ENCODE data around the gene ARMC6.

Gene ARMC6

DNA sequence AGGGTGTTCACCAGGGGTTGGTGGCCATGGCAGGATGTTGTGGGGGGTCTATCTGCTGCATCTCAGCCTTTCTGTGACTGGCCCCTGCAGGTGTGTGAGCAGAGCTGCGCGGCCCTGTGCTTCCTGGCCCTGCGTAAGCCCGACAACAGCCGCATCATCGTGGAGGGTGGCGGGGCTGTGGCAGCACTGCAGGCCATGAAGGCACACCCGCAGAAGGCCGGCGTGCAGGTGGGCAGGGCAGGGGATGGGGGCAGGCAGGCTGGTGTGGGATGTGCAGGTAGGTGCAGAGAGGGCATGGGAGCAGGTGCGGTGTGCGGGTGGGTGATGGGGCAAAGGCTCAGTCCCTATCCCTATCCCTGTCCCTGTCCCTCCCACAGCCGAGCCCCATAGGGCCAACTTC is 22.3 kb downstream of the ARMC6 start:
- no peak for DNase-seq

- DNase-seq = no peak
These were observed 23.4 kb downstream of the ARMC6 start for GRCh38 chr19:19056636-19057275.

- DNase-seq = no peak
These were observed 23.9 kb downstream of the ARMC6 start for GRCh38 chr19:19057317-19057716.

GRCh38 chr19:19057720-19058119 is 24.3 kb downstream of the ARMC6 start:
- no peak for DNase-seq

DNA sequence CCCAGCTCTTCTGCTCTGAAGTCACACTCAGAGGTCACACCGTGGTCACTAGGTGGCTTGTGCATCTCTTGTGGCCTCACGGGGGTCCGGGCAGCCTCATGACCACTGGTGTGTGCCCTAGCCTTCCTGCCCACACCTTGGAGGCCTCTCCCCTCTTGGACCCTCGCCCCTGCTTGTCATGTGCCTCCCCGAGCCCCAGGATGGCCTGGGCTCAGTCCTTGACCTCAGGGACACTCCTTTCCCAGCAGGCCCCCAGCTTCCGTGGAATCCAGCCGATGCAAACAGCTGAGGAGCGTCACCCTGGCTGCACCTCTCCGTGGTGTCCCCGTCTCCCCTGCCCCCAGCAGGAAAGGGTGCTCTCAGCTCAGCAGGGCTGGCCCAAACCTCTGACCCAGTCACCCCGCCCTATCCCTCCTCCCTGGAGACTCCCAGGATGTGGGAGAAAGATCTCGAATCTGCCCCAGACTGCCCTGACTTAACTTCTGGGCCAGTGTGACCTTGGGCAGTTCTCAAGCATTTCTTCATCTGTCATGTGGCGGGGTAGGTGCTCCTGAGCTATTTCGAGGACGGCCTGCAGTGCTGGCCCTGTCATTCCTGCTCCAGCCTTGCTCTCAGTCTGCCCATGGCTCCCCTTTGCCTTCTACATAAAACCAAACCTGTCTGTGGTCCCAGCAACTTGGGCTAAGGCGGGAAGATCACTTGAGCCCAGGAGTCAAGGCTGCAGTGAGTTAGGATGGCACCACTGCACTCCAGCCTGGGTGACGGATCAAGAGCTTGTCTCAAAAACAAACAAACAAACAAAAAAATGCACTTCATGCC is 25.8 kb downstream of the ARMC6 start:
- no peak for DNase-seq

- peak; percentile 57 for DNase-seq
These were observed 26.6 kb downstream of the ARMC6 start for GRCh38 chr19:19059837-19060611.

- DNase-seq = peak; percentile 79
These were observed 28.1 kb downstream of the ARMC6 start for GRCh38 chr19:19061506-19061905.

DNA sequence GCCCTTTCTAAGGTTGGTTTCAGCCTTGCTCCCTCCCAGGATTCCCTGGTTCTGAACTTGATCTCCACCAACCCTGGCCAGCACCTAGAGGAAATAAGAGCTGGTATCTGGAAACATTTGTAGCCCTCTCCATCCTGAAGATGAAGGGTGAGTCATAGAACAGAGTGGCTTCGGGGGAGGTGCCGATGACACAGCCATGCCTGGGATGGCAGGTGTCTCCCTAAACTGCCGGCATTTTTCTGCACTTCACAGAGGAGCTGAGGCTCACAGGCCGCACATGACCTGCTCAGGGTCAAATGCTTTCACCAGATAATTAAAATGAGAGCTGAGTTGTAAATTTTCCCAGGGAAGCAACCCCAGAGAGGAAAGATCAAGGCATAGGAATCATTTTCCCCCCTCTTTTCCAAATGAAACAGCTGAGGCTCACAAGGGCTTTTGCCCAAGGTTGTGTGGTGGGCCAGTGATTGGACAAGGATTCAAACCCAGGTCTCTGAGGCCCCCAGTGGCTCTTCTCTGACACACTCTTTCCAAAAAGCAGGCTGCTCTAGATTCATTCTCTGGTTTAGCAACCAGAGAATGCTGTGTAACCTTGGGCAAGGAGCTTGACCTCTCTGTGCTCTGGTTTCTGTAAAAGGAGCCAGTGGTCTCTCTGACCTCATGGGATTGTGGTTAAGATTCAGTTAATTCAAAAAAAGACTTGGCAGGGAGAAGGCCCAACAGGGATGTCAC is 29.2 kb downstream of the ARMC6 start:
- DNase-seq = no peak

GRCh38 chr19:19063183-19064097 is 30.0 kb downstream of the ARMC6 start, which contains the start of gene SLC25A42:
Gene SLC25A42 (plus strand): TSS chr19:19063994. CDS start chr19:19096125, 32,131 bp downstream.
- peak; percentile 99 for DNase-seq

- DNase-seq = no peak
These were observed 30.8 kb downstream of the ARMC6 start for GRCh38 chr19:19064098-19064722.

DNA sequence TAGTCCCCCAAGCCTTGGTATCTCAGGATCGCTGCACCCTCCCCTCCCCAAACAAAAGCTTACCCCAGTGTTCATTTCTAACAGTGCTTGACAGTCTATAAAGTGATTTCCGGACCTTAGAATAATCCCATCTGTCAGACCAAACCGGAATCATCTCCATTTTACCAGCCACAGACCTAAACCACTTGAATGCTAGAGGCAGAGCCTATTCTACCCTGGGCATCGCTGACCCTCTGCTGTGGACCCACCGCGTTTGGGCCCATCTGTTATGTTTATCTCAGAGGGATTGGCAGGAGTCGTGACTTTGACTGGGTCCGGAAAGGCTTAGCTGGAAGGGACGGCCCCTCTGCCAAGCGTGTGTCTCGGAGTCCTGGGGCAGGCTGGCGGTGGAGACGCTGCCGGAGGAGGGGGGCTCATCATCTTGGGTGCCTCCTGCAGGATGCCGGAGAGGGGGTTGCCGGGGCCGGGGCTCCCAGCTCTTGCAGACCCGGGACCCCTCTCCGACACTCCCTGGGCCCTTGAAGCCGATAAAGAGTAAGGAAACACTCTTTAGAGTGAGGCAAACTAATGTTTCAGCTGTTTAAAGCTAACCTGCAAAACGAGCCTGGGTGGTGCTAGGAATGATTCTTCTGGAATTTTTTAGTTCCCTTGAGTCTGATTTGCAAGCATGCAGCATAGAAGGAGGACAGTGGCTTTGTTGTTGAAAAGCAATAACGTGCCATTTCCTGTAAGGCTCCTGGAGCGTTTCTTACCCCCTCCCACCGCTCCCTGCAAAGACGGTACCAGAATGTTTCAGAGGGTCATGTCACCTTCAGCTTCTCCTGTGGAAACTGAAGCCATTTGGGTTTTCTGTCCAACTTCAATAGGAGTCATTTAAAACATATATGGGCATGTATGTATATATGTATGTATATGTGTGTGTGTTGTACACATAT is 31.7 kb downstream of the ARMC6 start:
- no peak for DNase-seq

- no peak for DNase-seq
These were observed 34.1 kb downstream of the ARMC6 start for GRCh38 chr19:19067276-19068072.

DNA sequence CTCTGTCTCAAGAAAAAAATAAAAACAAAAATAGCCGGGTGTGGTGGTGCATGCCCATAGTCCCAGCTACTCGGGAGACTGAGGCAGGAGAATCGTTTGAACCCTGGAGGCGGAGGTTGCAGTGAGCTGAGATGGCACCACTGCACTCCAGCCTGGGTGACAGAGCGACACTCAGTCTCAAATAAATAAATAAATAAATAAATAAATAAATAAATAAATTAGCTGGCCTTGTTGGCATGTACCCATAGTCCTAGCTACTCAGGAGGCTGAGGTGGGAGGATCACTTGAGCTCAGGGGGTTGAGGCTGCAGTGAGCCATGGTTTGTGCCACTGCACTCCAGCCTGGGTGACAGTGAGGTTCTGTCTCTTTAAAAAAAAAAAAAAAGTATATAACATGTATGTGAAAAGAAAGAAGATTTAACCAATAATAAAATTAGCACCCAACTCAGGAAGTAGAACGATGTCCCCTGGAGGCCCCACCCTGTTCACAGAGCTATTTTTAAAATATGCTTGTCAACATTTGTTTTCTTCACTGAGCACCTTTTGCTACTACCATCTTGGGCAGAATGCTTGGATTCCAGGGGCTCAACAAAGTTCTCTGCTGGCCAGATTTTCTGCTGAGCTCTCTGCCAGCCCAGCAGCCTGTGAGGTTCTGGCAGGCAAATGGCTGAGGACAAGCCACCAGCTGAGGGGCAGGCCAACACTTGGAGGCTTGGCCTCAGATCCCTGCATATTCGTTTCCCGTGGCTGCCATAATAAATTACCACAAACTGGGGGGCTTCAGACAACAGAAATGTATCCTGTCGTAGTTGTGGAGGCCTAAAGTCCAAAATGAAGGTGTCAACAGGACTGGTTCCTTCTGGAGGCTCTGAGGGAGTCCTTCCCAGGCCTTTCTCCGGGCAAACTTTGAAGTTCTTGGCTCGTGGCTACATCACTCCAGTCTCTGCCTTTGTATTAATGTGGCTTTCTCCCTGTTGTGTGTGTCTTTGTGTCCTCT is 35.6 kb downstream of the ARMC6 start:
- DNase-seq = no peak

- no peak for DNase-seq
These were observed 38.5 kb downstream of the ARMC6 start for GRCh38 chr19:19071897-19072296.

GRCh38 chr19:19074196-19074882 is 40.9 kb downstream of the ARMC6 start:
- DNase-seq = no peak

DNA sequence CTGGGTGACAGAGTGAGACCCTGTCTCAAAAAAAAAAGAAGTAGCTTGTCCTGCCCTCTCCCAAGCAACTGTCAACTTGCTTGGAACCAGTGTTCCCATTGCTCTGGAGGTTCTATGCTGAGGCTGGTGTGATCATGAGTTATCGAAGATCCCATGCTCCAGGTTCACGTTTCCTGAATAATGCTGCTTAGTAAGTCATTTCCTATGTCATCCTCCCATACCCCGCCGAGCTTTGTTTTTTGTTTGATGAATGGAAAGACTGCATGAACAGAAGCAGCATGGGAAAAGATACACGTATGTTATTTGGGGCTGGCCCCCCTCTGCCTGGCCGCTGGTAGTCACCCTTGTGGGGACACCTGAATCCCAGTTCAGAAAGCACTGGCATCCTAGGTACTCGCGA is 41.7 kb downstream of the ARMC6 start:
- no peak for DNase-seq

DNA sequence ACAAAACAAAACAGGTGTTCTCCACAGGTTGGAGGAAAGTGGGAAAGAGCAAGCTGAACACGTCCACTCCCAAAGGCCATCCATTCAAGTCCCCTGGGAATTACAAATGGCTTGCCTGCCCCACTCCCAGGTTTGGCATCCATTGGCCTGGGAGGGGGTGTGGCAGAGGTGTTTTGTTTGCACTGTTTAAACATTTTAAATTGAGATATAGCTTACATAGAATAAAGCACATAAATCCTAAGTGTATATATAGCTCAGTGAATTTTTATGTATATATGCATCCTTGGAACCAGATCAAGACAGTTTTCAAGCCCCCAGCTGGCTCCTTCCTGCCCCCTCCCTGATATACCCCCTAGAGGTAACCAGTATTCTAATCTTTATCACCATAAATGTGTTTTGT is 43.1 kb downstream of the ARMC6 start:
- no peak for DNase-seq

Data from DMS153 (cell line).